HFFc6 (cell line): ENCODE data around the gene ARFRP1. TPM values are rescaled to one million over a fixed set of nuclear protein-coding genes. Genes with fewer than 3 reads are reported as not detected.

Source experiments
- DNase-seq: peaks from one replicate; pipeline ENCODE4 v3.0.0-alpha.2; 2018
- H3K27ac Mint-ChIP-seq: 2 replicates; pipeline ENCODE4 v1.8.0; 2020; ENCODE audit warnings: mild to moderate bottlenecking, mixed read lengths
- H3K27me3 Mint-ChIP-seq: 2 replicates; pipeline ENCODE4 v1.8.0; 2021; ENCODE audit warnings: mild to moderate bottlenecking, moderate library complexity, mixed read lengths; ENCODE audit not compliant: insufficient read depth
- H3K36me3 Mint-ChIP-seq: 2 replicates; pipeline ENCODE4 v1.8.0; 2021; ENCODE audit warnings: low read depth, mixed read lengths
- H3K4me1 Mint-ChIP-seq: 2 replicates; pipeline ENCODE4 v1.8.0; 2020; ENCODE audit warnings: low read depth, mixed read lengths
- H3K4me3 Mint-ChIP-seq: 2 replicates; pipeline ENCODE4 v1.8.0; 2020; ENCODE audit warnings: mild to moderate bottlenecking, moderate library complexity, mixed read lengths
- H3K9me3 Mint-ChIP-seq: 2 replicates; pipeline ENCODE4 v1.8.0; 2020; ENCODE audit warnings: mild to moderate bottlenecking, mixed read lengths
- CTCF ChIP-seq: fragments of 200-600 bp; sonication (generic); IDR thresholded peaks from 2 replicates; pipeline ENCODE4 v1.5.0; 2021; ENCODE audit warnings: antibody characterized with exemption, mild to moderate bottlenecking
- total RNA-seq, 6 experiments: library from RNA; stranded (reverse); fragmentation: NEBNext Ultra II Directional; extraction: Animal tissue kit (Norgen Biotek cat#: 25700); gene quantifications; 2 replicates in 1 of 6; 3 replicates in 5 of 6; pipeline ENCODE4 v1.2.3, GENCODE V29; 2021

ARFRP1 gene
- total RNA-seq, 6 experiments from 2014 or later: 35.1 to 44.2 (median 37.4) TPM

GRCh38 chr20:63692436-63693082 is 15.2 kb downstream of the ARFRP1 start:
- no peaks in the 10 kb centered on the region; the same call in 1 of the 2 replicates for H3K36me3 Mint-ChIP-seq
- DNase-seq: peak; percentile 20
- TF ChIP-seq CTCF: peak; percentile 18; the same call in 1 of the 2 replicates
- peaks cover 41% of the 10 kb centered on the region for H3K27me3 Mint-ChIP-seq
- peak overlapping the region; percentile 66 for H3K27ac Mint-ChIP-seq
- no peak overlapping the region for H3K4me3 Mint-ChIP-seq
- H3K4me1 Mint-ChIP-seq: no peaks in the 10 kb centered on the region
- H3K9me3 Mint-ChIP-seq: no peaks in the 10 kb centered on the region

GRCh38 chr20:63691711-63692435 is 15.9 kb downstream of the ARFRP1 start:
- no peaks in the 10 kb centered on the region; the same call in 1 of the 2 replicates for H3K36me3 Mint-ChIP-seq
- peaks cover 2% of the 10 kb centered on the region; the same call in 1 of the 2 replicates for H3K4me1 Mint-ChIP-seq
- TF ChIP-seq CTCF: no peak
- no peak for DNase-seq
- H3K4me3 Mint-ChIP-seq: no peak overlapping the region; the same call in 1 of the 2 replicates
- peak overlapping the region; percentile 61; the same call in 1 of the 2 replicates for H3K27ac Mint-ChIP-seq
- no peaks in the 10 kb centered on the region for H3K9me3 Mint-ChIP-seq
- H3K27me3 Mint-ChIP-seq: peaks cover 36% of the 10 kb centered on the region

GRCh38 chr20:63690898-63691710 is 16.7 kb downstream of the ARFRP1 start:
- H3K4me3 Mint-ChIP-seq: no peak overlapping the region; the same call in 1 of the 2 replicates
- peak overlapping the region; percentile 61 for H3K27ac Mint-ChIP-seq
- DNase-seq: no peak
- H3K4me1 Mint-ChIP-seq: peaks cover 9% of the 10 kb centered on the region; the same call in 1 of the 2 replicates
- no peak for TF ChIP-seq CTCF
- H3K27me3 Mint-ChIP-seq: peaks cover 32% of the 10 kb centered on the region
- no peaks in the 10 kb centered on the region for H3K9me3 Mint-ChIP-seq
- H3K36me3 Mint-ChIP-seq: no peaks in the 10 kb centered on the region; the same call in 1 of the 2 replicates

GRCh38 chr20:63690003-63690897 is 17.5 kb downstream of the ARFRP1 start:
- no peaks in the 10 kb centered on the region; the same call in 1 of the 2 replicates for H3K36me3 Mint-ChIP-seq

More at GRCh38 chr20:63690003-63690897, 17.5 kb downstream of the ARFRP1 start:
- Mint-ChIP-seq H3K27me3 (peaks cover 28% of the 10 kb centered on the region), H3K27ac (peak overlapping the region; percentile 40; the same call in 1 of the 2 replicates), H3K4me1 (peaks cover 10% of the 10 kb centered on the region; the same call in 1 of the 2 replicates), H3K4me3 (no peak overlapping the region), H3K9me3 (no peaks in the 10 kb centered on the region)
- DNase-seq: no peak
- no peak for TF ChIP-seq CTCF
